GM19395 (cell line): ENCODE results near the gene TSFM.
"Not testable (repeated sequence)": the region's sequence is repeated elsewhere in the genome, so short reads cannot be mapped to it uniquely, and the experiment has no call there.

Experiments used
- ATAC-seq: cut with Tn5 transposase; IDR thresholded peaks from one replicate; pipeline ENCODE4 v1.9.1; 2021; ENCODE audit warnings: mild to moderate bottlenecking, moderate library complexity; ENCODE audit not compliant: unreplicated experiment

TSFM gene

GRCh38 chr12:57762463-57762862, 20.1 kb upstream of the TSFM start:
- ATAC-seq: no peak

DNA sequence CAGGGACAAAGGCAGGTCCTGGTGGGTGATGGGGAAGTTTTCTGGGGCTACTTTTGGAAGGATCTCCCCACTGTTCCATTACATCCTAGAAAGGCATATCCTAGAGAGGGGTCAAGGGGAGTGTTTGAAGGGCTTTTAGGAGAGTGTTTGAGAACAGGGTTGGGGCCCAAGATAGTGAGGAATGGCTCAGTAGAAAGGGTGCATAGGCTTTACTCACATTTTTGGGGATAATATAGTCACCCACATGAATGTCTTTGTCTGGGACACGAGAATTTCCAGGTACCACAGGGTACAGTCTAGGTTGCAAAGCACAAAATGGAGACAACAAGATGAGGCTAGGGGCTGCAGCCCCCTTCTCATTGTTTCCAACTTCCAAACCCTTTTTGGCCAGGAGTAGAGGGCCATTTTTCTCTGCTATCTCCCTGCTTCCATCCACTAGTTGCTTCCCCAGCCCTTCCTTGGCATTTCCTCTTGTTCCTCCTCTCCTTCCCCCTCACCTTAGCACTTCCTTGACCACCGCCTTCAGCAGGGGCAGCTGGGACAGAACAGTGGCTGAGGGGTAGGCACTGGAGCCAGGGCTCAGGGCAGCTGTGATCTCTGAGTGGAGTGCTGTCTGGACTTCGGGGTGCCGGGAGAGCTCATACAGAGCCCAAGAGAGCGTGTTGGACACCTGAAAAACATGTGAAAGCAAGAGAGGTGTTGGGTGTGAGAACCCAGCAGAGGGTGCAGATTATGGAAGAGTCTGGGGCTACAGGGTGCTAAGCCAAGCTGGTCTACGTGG, 18.5 kb upstream of the TSFM start:
- no peak for ATAC-seq

GRCh38 chr12:57764662-57765002, 18.0 kb upstream of the TSFM start:
- ATAC-seq: peak; percentile 6

GRCh38 chr12:57765003-57765697, 17.4 kb upstream of the TSFM start:
- peak; percentile 63 for ATAC-seq

DNA sequence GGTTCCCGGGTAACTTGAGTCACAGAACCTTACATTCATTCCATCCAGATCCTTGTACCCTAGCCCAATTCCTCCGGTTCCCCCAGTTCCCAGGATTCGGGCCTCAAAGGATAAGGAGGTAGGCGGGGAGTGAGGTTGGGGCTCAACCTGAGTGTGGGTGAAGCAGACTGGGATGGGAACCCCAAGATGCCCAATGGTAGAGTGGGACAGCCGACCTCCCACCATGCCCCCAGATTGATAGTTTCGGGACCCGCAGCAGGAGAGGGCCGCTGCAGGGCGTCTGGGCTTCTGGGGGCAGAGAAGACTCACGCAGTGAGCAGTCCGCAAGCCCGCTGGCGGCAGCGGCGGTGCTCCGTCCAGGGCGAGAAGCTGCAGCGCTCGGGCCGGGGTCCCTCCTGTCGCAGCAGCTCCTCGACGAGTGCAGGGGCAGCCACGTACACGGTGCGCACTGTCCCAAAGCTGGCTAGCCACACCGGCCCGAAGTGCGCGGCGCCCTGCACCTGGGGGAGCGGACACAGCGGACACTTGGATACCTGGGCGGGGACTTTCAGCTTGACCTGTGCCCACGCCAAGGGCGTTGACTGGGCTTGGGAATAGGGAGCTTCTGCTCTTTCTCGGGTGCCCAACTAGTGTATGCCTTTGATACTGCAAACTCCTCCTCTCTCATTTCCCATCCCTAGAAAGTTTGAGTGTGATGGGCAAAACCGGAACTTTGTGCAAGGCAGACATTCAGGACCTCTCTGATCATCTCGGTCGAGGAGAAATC, 16.7 kb upstream of the TSFM start:
- ATAC-seq: no peak

- no peak for ATAC-seq
These were observed 15.9 kb upstream of the TSFM start, which contains the start of gene CYP27B1 for GRCh38 chr12:57766464-57767304. TSS of gene CYP27B1 (minus strand) at chr12:57767078. CDS start at chr12:57767041, 37 bp downstream.

GRCh38 chr12:57767305-57767698, 15.3 kb upstream of the TSFM start:
- ATAC-seq: no peak

GRCh38 chr12:57767876-57768275, 14.7 kb upstream of the TSFM start:
- no peak for ATAC-seq

GRCh38 chr12:57769594-57769993, 13.0 kb upstream of the TSFM start:
- no peak for ATAC-seq

- ATAC-seq: no peak
These were observed 11.9 kb upstream of the TSFM start for GRCh38 chr12:57770734-57771133.

DNA sequence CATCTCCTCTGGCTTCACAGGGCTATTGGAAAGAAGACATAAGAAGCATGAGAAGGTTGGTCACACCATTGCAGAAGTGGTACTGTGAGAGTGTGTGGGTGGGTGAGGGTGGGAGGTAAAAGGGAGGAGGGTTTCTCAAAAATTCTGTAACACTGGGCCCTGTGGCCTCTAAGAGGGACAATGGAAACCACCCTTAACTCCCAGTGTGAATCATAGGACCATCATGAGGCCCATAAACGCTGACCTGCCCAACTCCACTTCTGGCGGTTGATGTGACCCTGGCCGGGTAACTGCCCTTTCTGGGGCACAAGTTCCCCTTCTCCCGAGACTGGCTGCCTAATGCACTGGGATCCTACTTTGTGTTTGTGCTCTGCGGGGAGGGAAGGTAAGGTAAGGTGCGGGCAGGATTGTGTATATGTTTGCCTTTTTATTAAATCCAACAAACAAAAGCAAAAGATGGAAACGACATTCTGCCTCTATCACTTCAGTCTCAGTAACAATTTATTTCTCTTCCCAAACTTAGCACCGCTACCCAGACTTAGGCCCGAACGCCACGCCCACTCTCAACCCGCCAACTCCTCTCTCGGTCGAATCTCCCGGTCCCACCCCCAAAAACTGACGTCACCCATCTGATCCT, 11.2 kb upstream of the TSFM start:
- ATAC-seq: peak; percentile 89

DNA sequence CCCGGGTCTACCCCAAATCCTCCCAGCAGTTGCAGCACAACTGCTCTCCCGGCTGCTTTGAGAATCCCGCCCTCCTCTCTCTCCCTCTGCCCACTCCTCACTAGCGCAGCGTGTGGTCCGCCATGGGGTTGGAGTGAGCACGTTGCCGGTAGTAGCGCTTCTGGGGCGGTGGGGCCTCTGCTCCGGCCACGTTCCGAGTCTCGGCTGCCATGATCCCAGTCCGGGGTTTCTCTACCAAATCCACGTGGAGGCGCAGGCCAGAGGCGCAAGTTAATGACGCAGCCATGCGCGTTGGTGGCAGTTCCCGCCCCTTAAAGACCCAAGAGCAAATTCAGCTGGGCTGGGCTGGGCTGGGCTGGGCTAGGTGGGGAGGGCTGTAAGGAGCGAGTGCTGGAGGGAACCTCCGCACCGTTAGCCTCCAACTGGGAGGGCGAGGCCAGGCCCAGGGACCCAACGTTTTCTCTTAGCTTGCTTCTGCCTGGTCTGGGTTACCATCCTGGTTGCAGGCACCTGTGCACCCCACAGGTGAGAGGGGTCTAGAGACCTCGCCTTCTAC, 10.6 kb upstream of the TSFM start, which contains the start of gene METTL1:
TSS of gene METTL1 (minus strand) at position 233 of the 556 bp plus-strand sequence. CDS start at position 211, 22 bp downstream.
- peak; percentile 88 for ATAC-seq

- ATAC-seq: peak; percentile 42
These were observed 9.9 kb upstream of the TSFM start, which contains the start of gene EEF1AKMT3 for GRCh38 chr12:57772429-57773322. TSS of gene EEF1AKMT3 (plus strand) at chr12:57772614. CDS start at chr12:57772725, 111 bp downstream.

GRCh38 chr12:57774634-57775033, 8.0 kb upstream of the TSFM start:
- not testable (repeated sequence) for ATAC-seq

DNA sequence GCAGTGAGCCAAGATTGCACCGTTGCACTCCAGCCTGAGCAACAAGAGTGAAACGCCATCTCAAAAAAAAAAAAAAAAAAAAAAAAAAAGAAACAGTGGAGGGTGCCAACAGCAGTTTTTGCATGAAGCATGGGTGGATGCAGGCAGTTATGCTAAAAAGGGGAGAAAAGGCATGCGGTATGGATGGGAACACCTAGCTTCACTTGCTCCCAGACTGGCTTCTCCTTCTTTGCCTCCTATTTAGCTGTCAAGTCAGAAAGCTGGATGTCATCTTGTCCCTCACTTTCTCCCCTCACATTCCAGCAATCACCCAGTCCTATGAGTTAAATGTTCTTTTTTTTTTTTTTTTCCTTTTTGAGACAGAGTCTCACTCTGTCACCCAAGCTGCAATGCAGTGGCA, 7.5 kb upstream of the TSFM start:
- no peak for ATAC-seq

DNA sequence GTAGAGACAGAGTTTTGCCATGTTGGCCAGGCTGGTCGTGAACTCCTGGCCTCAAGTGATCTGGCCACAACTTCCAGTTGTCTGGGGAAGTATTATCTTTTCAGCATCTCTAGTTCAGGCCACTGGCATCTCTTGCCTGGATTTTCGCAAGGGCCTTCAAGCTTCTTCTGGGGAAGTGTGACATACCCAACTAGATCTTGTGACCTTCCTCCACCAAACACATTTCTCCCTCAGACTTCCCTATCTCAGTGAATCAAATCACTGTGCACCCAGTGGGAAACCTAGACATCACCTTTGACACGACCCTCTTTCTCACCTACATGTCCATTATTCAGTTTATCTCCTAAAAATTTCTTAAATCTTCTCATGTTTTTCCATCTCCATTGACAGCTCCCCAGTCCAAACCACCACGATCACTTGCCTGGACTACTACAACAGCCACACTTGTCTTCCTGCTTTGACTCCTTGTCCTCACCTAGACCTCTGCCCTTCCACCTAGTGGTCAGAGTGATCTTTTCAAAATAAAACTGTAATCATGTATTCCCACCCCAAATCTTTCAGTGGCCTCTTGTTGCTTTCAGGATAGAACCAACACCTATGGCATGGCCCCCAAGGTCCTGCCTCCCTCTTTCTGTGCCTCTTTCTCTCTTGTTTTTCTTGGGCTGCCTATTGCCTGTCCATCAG, 6.9 kb upstream of the TSFM start:
- no peak for ATAC-seq

DNA sequence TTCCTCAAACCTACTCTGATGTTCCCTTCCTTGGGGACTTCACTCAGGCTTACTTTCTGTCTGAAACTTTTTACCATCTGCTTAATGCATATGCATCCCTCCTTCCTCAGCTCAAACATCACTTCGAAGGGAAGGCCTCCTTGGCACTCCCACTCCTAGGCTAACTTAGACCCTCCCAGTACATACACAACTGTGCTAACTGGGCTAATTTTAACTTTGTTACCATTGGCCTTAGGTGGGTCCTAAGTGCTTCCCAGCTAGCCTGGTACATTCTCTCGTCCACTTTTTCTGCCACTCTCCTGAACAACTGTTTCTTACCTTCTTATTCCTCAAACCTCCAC, 6.4 kb upstream of the TSFM start:
- ATAC-seq: no peak

GRCh38 chr12:57777367-57777766, 5.2 kb upstream of the TSFM start:
- ATAC-seq: no peak
